H9 (cell line): ENCODE measurements around the gene LETMD1. TPM values are rescaled to one million over a fixed set of nuclear protein-coding genes. Genes with fewer than 3 reads are reported as not detected.

Source experiments
- DNase-seq: peaks from one replicate; pipeline ENCODE4 v3.0.0-alpha.2; 2017
- H2AFZ ChIP-seq: one replicate; pipeline ENCODE4 v1.6.1; 2013; ENCODE audit warnings: mild to moderate bottlenecking, low read length, control low read depth, moderate library complexity
- H2AK5ac ChIP-seq: 2 replicates; pipeline ENCODE4 v1.6.1; 2013; ENCODE audit warnings: low read length, control low read depth, mixed read lengths; ENCODE audit not compliant: insufficient read length
- H2BK120ac ChIP-seq: one replicate; pipeline ENCODE4 v1.6.1; 2013; ENCODE audit warnings: low read depth, mild to moderate bottlenecking, low read length, control low read depth, inconsistent platforms; ENCODE audit not compliant: poor library complexity, severe bottlenecking
- H2BK12ac ChIP-seq: 2 replicates; pipeline ENCODE4 v1.6.1; 2013; ENCODE audit warnings: low read length, control low read depth, mixed read lengths, low read depth; ENCODE audit not compliant: insufficient read length
- H2BK15ac ChIP-seq: 2 replicates; pipeline ENCODE4 v1.6.1; 2013; ENCODE audit warnings: low read depth, low read length, control low read depth
- H2BK20ac ChIP-seq: one replicate; pipeline ENCODE4 v1.6.1; 2013; ENCODE audit warnings: low read depth, mild to moderate bottlenecking, low read length, control low read depth, inconsistent platforms; ENCODE audit not compliant: poor library complexity, severe bottlenecking
- H2BK5ac ChIP-seq: 2 replicates; pipeline ENCODE4 v1.6.1; 2013; ENCODE audit warnings: low read length, control low read depth, mixed read lengths; ENCODE audit not compliant: insufficient read length
- H3K14ac ChIP-seq: 2 replicates; pipeline ENCODE4 v1.6.1; 2013; ENCODE audit warnings: low read length, control low read depth; ENCODE audit not compliant: insufficient read depth
- H3K18ac ChIP-seq: 2 replicates; pipeline ENCODE4 v1.6.1; 2013; ENCODE audit warnings: low read depth, mild to moderate bottlenecking, mixed read lengths, low read length, control low read depth; ENCODE audit not compliant: insufficient read length
- H3K23ac ChIP-seq: 2 replicates; pipeline ENCODE4 v1.6.1; 2013; ENCODE audit warnings: low read length, control low read depth, mixed read lengths, low read depth; ENCODE audit not compliant: insufficient read length
- H3K23me2 ChIP-seq: 2 replicates; pipeline ENCODE4 v1.6.1; 2013; ENCODE audit warnings: low read depth, mild to moderate bottlenecking, mixed read lengths, low read length, control low read depth; ENCODE audit not compliant: insufficient read length, poor library complexity, severe bottlenecking
- H3K27ac ChIP-seq: 2 replicates; pipeline ENCODE4 v1.5.1; 2013; ENCODE audit warnings: low read length, control low read depth, mixed read lengths, low read depth; ENCODE audit not compliant: insufficient read length
- H3K27me3 ChIP-seq: 2 replicates; pipeline ENCODE4 v1.6.1; 2013; ENCODE audit warnings: low read length, control low read depth, inconsistent platforms; ENCODE audit not compliant: insufficient read depth
- H3K4ac ChIP-seq: 2 replicates; pipeline ENCODE4 v1.6.1; 2013; ENCODE audit warnings: low read depth, mild to moderate bottlenecking, control low read depth, inconsistent platforms, low read length, moderate library complexity
- H3K4me1 ChIP-seq: 2 replicates; pipeline ENCODE4 v1.6.1; 2013; ENCODE audit warnings: low read length, control low read depth, inconsistent platforms; ENCODE audit not compliant: insufficient read depth
- H3K4me2 ChIP-seq: 2 replicates; pipeline ENCODE4 v1.6.1; 2013; ENCODE audit warnings: low read length, control low read depth, mixed read lengths; ENCODE audit not compliant: insufficient read length, insufficient read depth
- H3K56ac ChIP-seq: 2 replicates; pipeline ENCODE4 v1.6.1; 2013; ENCODE audit warnings: low read depth, mild to moderate bottlenecking, mixed read lengths, low read length, control low read depth; ENCODE audit not compliant: insufficient read length
- H3K79me1 ChIP-seq: 2 replicates; pipeline ENCODE4 v1.6.1; 2013; ENCODE audit warnings: low read depth, mild to moderate bottlenecking, moderate library complexity, low read length, control low read depth, inconsistent platforms; ENCODE audit not compliant: insufficient read depth, poor library complexity, severe bottlenecking
- H3K79me2 ChIP-seq: 2 replicates; pipeline ENCODE4 v1.6.1; 2013; ENCODE audit warnings: low read length, control low read depth, inconsistent platforms; ENCODE audit not compliant: insufficient read depth
- H3K9ac ChIP-seq: 2 replicates; pipeline ENCODE4 v1.6.1; 2013; ENCODE audit warnings: low read length, control low read depth, mixed read lengths; ENCODE audit not compliant: insufficient read length; ENCODE audit errors: extremely low read depth
- H3K9me3 ChIP-seq: one replicate; pipeline ENCODE4 v1.6.1; 2013; ENCODE audit warnings: low read depth, low read length, inconsistent platforms; ENCODE audit not compliant: control insufficient read depth
- H3T11ph ChIP-seq: one replicate; pipeline ENCODE4 v1.6.1; 2013; ENCODE audit warnings: mild to moderate bottlenecking, low read length, control low read depth, inconsistent platforms
- H4K20me1 ChIP-seq: one replicate; pipeline ENCODE4 v1.6.1; 2013; ENCODE audit not compliant: control insufficient read depth, insufficient read length, insufficient read depth
- H4K5ac ChIP-seq: 2 replicates; pipeline ENCODE4 v1.6.1; 2013; ENCODE audit warnings: low read depth, mild to moderate bottlenecking, mixed read lengths, low read length, control low read depth; ENCODE audit not compliant: insufficient read length
- H4K8ac ChIP-seq: replicated peaks from 2 replicates; pipeline ENCODE4 v1.6.1; 2013; ENCODE audit warnings: low read length, control low read depth, mixed read lengths, low read depth; ENCODE audit not compliant: insufficient read length
- H4K91ac ChIP-seq: 2 replicates; pipeline ENCODE4 v1.6.1; 2013; ENCODE audit warnings: low read depth, mild to moderate bottlenecking, moderate library complexity, mixed read lengths, low read length, control low read depth; ENCODE audit not compliant: insufficient read length
- H3K27ac Mint-ChIP-seq, 3 experiments: 2 replicates in 2 of 3; 3 replicates in 1 of 3; pipeline ENCODE4 v1.8.0; 2020 to 2021; ENCODE audit warnings: mixed read lengths in 3 of 3, mild to moderate bottlenecking in 1 of 3, moderate library complexity in 1 of 3
- H3K27me3 Mint-ChIP-seq: 2 replicates; pipeline ENCODE4 v1.8.0; 2021; ENCODE audit warnings: low read depth, mild to moderate bottlenecking, moderate library complexity, mixed read lengths
- H3K36me3 Mint-ChIP-seq, 3 experiments: 2 replicates in 2 of 3; 3 replicates in 1 of 3; pipeline ENCODE4 v1.8.0; 2020 to 2021; ENCODE audit warnings: low read depth in 3 of 3, mixed read lengths in 3 of 3; ENCODE audit not compliant: insufficient read depth in 1 of 3
- H3K4me1 Mint-ChIP-seq, 2 experiments: 2 replicates each; pipeline ENCODE4 v1.8.0; 2020; ENCODE audit warnings: mixed read lengths in 2 of 2
- H3K4me3 Mint-ChIP-seq, 2 experiments: 2 replicates in 1 of 2; 3 replicates in 1 of 2; pipeline ENCODE4 v1.8.0; 2020 to 2021; ENCODE audit warnings: mild to moderate bottlenecking in 2 of 2, mixed read lengths in 2 of 2, moderate library complexity in 1 of 2
- H3K9me3 Mint-ChIP-seq, 2 experiments: 2 replicates in 1 of 2; 3 replicates in 1 of 2; pipeline ENCODE4 v1.8.0; 2020; ENCODE audit warnings: mild to moderate bottlenecking in 2 of 2, mixed read lengths in 2 of 2, moderate library complexity in 1 of 2
- CTCF ChIP-seq: fragments of 200-600 bp; sonication (generic); conservative IDR thresholded peaks from 3 replicates; pipeline ENCODE4 v1.8.0; 2021; ENCODE audit warnings: antibody characterized with exemption, mild to moderate bottlenecking
- WGBS: extraction: QIAGEN DNeasy Blood & Tissue Kit; methylation state at CpG from one replicate; pipeline ENCODE4 v1.1.7; 2013; ENCODE audit warnings: missing lambda C conversion rate, low lambda C conversion rate, mixed read lengths; ENCODE audit not compliant: insufficient read length; ENCODE audit errors: extremely low coverage; 5-methylcytosine and 5-hydroxymethylcytosine counted together
- total RNA-seq: library from RNA; stranded (reverse); gene quantifications from 2 replicates; pipeline ENCODE4 v1.2.1, GENCODE V29; 2021

LETMD1 gene
- total RNA-seq, 1 experiment from 2014 or later: 34.9 TPM

GRCh38 chr12:51012570-51013236 lies 35.4 kb upstream of the LETMD1 start:
- H4K91ac ChIP-seq: no peak overlapping the region
- no peak overlapping the region for H3K4me3 Mint-ChIP-seq
- peaks cover 7 to 12% (median 8%) of the 10 kb centered on the region in 3 experiments for H3K36me3 Mint-ChIP-seq
- no peak overlapping the region for H3K18ac ChIP-seq
- H2BK120ac ChIP-seq: no peak overlapping the region
- H2BK5ac ChIP-seq: no peak overlapping the region
- peaks cover 6% of the 10 kb centered on the region; the same call in 1 of the 2 replicates for H3K79me2 ChIP-seq
- no CpG with 5 or more reads among the region's 5 CpGs for WGBS
- H3K56ac ChIP-seq: no peak overlapping the region
- H2BK20ac ChIP-seq: no peak overlapping the region
- H3K9me3 ChIP-seq: no peaks in the 10 kb centered on the region
- peaks cover 8% of the 10 kb centered on the region for H3K79me1 ChIP-seq
- H3K23me2 ChIP-seq: no peaks in the 10 kb centered on the region
- H3K27me3 Mint-ChIP-seq: no peaks in the 10 kb centered on the region
- peaks cover 30 to 37% of the 10 kb centered on the region in 2 experiments for H3K4me1 Mint-ChIP-seq
- H3K4me2 ChIP-seq: no peak overlapping the region
- H2BK15ac ChIP-seq: no peak overlapping the region
- H3K27ac ChIP-seq: no peak overlapping the region
- H3K4ac ChIP-seq: no peak overlapping the region
- H3K14ac ChIP-seq: no peak overlapping the region
- no peak overlapping the region for H4K8ac ChIP-seq
- H4K20me1 ChIP-seq: no peaks in the 10 kb centered on the region
- no peak overlapping the region for H4K5ac ChIP-seq
- no peaks in the 10 kb centered on the region for H3K9me3 Mint-ChIP-seq
- no peak overlapping the region for H2AK5ac ChIP-seq
- no peaks in the 10 kb centered on the region for H3K4me1 ChIP-seq
- H3K23ac ChIP-seq: no peak overlapping the region
- no peaks in the 10 kb centered on the region for H3K27me3 ChIP-seq
- no peak overlapping the region for H3T11ph ChIP-seq
- TF ChIP-seq CTCF: no peak
- H2AFZ ChIP-seq: no peak overlapping the region
- peak overlapping the region in 2 of 3 experiments; percentile 35 to 36; a peak in 2 of 7 replicates for H3K27ac Mint-ChIP-seq
- no peak overlapping the region for H3K9ac ChIP-seq
- no peak for DNase-seq
- no peak overlapping the region for H2BK12ac ChIP-seq
